ENCODE data around the gene KRT81.

DNA sequence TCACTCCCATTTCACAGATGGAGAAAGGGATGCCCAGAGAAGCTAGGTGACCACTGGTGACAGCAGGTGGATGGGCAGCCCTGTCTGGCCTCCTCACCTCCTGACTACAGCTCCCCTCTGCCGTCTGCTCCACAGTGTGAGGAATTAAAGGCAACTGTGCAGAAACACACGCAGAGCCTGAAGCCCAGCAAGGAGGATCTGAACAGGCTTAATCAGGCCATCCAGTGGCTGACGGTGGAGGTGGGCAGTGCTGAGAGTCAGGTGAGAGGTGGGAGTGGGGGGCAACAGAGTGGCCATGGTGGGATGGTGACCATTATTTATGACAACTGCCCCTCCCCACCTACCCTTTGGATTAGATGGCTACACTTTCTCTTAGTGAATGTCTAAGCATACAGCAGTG lies 15.6 kb downstream of the KRT81 start:
- TF ChIP-seq, protein P1, sequence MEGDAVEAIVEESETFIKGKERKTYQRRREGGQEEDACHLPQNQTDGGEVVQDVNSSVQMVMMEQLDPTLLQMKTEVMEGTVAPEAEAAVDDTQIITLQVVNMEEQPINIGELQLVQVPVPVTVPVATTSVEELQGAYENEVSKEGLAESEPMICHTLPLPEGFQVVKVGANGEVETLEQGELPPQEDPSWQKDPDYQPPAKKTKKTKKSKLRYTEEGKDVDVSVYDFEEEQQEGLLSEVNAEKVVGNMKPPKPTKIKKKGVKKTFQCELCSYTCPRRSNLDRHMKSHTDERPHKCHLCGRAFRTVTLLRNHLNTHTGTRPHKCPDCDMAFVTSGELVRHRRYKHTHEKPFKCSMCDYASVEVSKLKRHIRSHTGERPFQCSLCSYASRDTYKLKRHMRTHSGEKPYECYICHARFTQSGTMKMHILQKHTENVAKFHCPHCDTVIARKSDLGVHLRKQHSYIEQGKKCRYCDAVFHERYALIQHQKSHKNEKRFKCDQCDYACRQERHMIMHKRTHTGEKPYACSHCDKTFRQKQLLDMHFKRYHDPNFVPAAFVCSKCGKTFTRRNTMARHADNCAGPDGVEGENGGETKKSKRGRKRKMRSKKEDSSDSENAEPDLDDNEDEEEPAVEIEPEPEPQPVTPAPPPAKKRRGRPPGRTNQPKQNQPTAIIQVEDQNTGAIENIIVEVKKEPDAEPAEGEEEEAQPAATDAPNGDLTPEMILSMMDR (conservative IDR thresholded peaks at IDR 0.05; ENCODE audit: low read depth, low read length): no peak
- TF ChIP-seq MAFK (IDR thresholded peaks at IDR 0.05; ENCODE audit: low read depth, low read length): no peak

All from IMR-90 (cell line).